GM15510 (cell line): Measurements from ENCODE around the gene KHK.
A peak's percentile ranks its signal among the peaks of the same experiment; 100 is the strongest.

Experiments used
- POLR2A ChIP-seq: IDR thresholded peaks from 3 replicates; pipeline ENCODE4 v1.6.1; 2011; ENCODE audit warnings: borderline replicate concordance; ENCODE audit not compliant: insufficient read length; ENCODE audit errors: extremely low read depth

KHK gene

DNA sequence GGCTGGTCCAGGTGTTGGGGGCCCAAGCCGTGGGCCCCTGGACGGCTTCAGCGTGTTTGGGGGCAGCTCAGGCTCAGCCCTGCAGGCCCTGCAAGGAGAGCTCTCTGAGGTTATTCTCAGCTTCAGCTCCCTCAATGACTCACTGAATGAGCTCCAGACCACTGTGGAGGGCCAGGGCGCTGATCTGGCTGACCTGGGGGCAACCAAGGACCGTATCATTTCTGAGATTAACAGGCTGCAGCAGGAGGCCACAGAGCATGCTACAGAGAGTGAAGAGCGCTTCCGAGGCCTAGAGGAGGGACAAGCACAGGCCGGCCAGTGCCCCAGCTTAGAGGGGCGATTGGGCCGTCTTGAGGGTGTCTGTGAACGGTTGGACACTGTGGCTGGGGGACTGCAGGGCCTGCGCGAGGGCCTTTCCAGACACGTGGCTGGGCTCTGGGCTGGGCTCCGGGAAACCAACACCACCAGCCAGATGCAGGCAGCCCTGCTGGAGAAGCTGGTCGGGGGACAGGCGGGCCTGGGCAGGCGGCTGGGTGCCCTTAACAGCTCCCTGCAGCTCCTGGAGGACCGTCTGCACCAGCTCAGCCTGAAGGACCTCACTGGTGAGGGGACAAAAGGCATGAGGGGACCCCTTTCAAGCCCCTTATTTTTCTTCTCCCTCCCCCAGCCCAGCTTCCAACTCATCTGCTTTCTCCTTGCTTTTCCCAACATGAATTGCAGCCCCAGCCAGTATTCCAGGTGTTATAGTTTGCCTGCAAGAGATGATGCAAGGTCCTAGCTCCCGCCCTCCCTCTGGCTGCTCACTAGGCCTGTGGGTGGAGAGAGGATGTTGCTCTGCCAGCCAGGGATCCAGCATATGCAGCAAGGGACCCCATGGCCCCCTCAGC, 2.9 kb upstream of the KHK start:
- no peak for TF ChIP-seq POLR2A

GRCh38 chr2:27084297-27085061, 2.1 kb upstream of the KHK start:
- no peak for TF ChIP-seq POLR2A

DNA sequence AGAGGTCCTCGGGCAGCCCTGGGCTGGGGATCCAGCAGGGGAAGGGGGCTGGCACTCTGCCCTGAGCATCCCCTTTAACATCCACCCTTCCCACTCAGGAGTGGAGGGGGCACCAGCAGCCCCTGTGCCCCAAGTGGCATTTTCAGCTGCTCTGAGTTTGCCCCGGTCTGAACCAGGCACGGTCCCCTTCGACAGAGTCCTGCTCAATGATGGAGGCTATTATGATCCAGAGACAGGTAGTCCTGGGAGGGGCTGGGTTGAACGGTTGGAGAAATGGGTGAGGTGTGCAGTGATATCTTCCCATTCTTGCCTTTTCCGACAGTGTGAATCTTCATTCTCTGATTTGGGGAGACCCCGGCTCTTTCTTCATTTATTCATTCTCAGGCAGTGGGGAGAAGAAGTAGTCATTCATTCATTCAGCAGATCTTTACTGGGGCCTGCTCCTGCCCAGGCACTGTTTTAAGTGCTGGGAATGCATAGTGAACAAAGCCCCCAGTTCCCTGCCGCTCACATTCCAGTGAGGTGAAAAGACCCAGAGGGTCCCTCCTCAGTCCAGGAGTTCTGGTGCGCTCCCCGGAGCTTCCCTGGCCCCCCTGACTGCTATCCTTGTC, 1.4 kb upstream of the KHK start:
- TF ChIP-seq POLR2A, result no peak

DNA sequence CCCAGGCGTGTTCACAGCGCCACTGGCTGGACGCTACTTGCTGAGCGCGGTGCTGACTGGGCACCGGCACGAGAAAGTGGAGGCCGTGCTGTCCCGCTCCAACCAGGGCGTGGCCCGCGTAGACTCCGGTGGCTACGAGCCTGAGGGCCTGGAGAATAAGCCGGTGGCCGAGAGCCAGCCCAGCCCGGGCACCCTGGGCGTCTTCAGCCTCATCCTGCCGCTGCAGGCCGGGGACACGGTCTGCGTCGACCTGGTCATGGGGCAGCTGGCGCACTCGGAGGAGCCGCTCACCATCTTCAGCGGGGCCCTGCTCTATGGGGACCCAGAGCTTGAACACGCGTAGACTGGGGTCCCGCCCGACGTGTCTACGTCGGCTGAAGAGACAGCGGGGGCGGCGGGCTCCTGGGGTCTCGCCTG, 891 bp upstream of the KHK start:
- TF ChIP-seq POLR2A, result peak; percentile 36

DNA sequence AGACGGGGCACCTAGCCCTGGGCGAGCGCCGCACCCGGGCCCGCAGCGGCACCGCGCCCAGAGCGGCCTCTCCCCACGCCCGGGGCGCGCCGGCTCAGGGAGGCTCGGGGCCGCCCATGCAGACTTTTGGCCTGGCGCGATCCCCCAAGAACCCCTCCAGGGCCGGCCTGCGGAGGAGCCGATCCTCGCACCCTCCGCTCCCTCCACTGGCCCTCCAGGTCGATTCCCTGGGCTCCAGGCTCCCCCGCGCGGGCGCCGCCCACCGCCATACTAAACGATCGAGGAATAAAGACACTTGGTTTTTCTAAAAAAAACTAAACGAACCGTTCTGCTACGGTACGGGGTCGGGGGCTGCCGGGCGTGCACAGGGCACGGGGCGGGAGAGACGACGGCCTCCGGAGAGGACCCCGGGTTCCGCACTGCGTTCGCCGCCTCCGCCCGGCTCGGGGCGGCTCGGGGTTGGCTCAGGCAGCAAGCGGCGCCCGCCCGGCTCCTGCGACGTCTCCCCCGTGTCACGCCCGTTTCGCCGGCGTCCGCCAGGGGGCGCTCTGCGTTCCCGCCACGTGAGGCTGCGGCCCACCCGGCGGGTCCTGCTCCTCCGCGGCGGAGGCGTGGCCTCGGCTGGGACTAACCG, 365 bp upstream of the KHK start:
- peak; percentile 65 for TF ChIP-seq POLR2A

DNA sequence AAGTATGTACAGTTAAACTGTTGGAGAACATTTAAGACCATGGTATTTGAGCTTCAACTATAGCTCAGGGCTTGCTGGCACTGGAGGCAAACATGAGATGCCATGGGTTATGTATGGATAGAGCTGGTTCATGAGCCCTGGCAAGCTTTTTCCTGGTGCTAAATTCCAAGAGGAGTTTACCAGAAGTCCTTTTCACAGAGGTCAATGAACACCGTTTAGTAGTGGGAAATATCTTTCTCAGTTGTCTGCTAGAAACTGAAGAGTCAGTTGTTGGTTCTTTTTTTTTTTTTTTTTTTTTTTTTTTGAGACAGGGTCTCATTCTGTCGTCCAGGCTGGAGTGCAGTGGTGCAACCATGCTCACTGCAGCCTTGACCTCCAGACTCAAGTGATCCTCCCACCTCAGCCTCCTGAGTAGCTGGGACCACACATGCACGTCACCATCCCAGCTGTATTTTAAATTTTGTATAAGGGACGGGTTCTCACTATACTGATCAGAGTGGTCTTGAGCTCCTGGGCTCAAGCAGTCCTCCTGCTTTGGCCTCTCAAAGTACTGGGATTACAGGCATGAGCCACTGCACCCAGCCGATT, 1.3 kb downstream of the KHK start:
- no peak for TF ChIP-seq POLR2A

- TF ChIP-seq POLR2A, result no peak
Observed at GRCh38 chr2:27088634-27089033, 2.1 kb downstream of the KHK start.

- TF ChIP-seq POLR2A, result no peak
Observed at GRCh38 chr2:27089111-27089954, 2.8 kb downstream of the KHK start.

GRCh38 chr2:27091746-27092695, 5.4 kb downstream of the KHK start:
- TF ChIP-seq POLR2A, result no peak

- TF ChIP-seq POLR2A, result no peak
Observed at GRCh38 chr2:27092696-27093429, 6.3 kb downstream of the KHK start.

GRCh38 chr2:27093430-27094352, 7.1 kb downstream of the KHK start:
- no peak for TF ChIP-seq POLR2A
